IPS-15b (cell line): ENCODE measurements around the gene KISS1R.

Experiments used
- H3K27me3 ChIP-seq: one replicate; pipeline ENCODE4 v1.6.1; 2013; ENCODE audit warnings: low read length; ENCODE audit not compliant: control insufficient read depth, insufficient read depth
- H3K36me3 ChIP-seq: one replicate; pipeline ENCODE4 v1.6.1; 2013; ENCODE audit warnings: low read length; ENCODE audit not compliant: control insufficient read depth, insufficient read depth
- H3K4me1 ChIP-seq: one replicate; pipeline ENCODE4 v1.6.1; 2013; ENCODE audit warnings: mild to moderate bottlenecking, low read length; ENCODE audit not compliant: control insufficient read depth, insufficient read depth
- H3K4me3 ChIP-seq: one replicate; pipeline ENCODE4 v1.5.1; 2013; ENCODE audit warnings: low read depth, low read length
- H3K9ac ChIP-seq: one replicate; pipeline ENCODE4 v1.6.1; 2013; ENCODE audit warnings: low read depth, mild to moderate bottlenecking, low read length
- H3K9me3 ChIP-seq: one replicate; pipeline ENCODE4 v1.6.1; 2013; ENCODE audit warnings: mild to moderate bottlenecking, low read length; ENCODE audit not compliant: control insufficient read depth, insufficient read depth

The KISS1R gene

DNA sequence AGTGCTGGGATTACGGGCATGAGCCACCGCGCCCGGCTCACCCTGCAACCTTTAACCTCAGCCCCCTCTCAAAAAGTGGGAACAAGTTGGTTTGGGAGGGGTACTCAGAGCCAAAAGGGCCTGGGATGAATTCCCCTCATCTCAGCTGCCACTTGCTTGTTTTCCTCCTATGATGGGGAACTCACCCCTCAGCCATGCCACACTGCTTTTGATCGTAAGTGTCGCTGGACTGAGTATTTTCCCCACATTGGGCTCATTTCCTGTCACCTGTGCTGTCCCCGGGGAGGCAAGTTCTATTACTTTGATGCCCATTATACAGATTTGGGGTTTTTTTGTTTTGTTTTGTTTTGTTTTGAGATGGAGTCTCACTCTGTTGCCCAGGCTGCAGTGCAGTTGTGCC is 10.7 kb upstream of the KISS1R start:
- Histone ChIP-seq H3K4me3 (no peak overlapping the region), H3K9me3 (no peaks in the 10 kb centered on the region), H3K27me3 (no peaks in the 10 kb centered on the region), H3K4me1 (peaks cover 2% of the 10 kb centered on the region), H3K36me3 (no peaks in the 10 kb centered on the region), H3K9ac (no peak overlapping the region)

- Histone ChIP-seq H3K4me1 (peaks cover 2% of the 10 kb centered on the region), H3K4me3 (no peak overlapping the region), H3K36me3 (no peaks in the 10 kb centered on the region), H3K9me3 (no peaks in the 10 kb centered on the region), H3K9ac (no peak overlapping the region), H3K27me3 (no peaks in the 10 kb centered on the region)
Observed at GRCh38 chr19:907183-907853, 9.8 kb upstream of the KISS1R start.

DNA sequence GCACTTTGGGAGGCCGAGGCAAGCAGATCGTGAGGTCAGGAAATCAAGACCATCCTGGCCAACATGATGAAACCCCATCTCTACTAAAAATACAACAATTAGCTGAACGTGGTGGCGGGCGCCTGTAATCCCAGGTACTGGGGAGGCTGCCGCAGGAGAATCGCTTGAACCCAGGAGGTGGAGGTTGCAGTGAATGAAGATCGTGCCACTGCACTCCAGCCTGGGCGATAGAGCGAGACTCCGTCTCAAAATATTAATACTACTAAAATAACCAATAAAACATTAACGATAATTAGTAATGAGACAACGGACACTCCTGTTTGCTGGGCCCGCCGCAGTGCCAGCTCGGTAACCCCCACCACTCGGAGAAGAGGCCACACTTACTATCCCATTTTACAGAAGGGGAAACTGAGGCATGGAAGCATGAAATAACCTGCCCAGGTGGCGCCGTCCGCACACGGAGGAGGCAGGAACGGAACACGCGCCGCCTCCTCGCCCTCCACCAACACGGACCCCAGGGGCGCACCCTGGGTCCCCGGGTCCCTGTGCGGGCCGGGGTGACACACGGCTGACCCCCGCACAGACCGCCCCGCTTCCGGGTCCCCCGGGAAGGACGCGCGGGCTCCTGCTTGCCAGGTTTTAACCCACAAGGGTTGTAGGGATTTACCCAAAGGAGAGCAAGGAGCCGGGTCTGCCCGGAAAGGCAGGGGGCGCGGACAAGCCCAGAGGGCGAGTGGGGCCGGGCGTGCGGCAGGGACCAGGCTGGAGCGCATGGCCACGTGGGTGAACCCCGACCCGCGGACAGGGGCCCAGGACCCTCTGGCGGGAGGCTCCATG is 5.7 kb upstream of the KISS1R start:
- Histone ChIP-seq H3K9ac (no peak overlapping the region), H3K9me3 (no peaks in the 10 kb centered on the region), H3K4me1 (peaks cover 4% of the 10 kb centered on the region), H3K27me3 (peaks cover 2% of the 10 kb centered on the region), H3K4me3 (peak overlapping the region; percentile 30), H3K36me3 (no peaks in the 10 kb centered on the region)

DNA sequence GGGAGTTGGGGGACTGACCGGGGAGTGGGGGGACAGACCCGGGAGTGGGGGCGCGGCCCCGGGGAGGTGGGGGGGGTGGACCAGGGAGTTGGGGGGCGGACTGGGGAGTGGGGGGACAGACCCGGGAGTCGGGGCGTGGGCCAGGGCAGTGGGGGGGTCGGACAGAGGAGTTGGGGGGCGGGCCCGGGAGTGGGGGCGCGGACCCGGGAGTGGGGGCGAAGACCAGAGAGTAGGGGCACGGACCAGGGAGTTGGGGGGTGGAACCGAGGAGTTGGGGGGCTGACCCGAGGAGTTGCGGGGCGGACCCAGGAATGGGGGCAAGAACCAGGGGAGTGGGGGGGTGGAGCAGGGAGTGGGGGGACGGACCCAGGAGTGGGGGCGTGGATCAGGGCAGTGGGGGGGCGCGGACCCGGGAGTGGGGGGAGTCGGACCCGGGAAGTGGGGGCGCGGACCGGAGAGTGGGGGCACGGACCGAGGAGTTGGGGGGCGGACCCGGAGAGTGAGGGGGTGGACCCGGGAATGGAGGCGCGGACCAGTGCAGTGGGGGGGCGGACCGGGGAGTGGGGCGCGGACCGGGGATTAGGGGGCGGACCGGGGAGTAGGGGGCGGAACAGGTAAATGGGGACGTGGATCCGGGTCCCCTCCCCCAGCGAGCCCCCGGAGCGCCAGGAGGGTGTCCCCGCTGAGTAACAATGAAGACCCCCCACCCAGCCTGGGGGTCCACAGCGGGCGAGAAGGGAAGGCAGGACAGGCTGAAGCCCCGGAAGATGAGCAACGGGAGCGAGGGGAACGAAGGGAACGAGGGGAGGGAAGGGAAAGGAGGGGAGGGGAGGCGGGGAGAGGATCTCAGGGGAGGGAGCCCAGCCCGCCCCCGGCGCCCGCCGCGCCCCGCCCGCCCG is 4.7 kb upstream of the KISS1R start:
- Histone ChIP-seq H3K9me3 (no peaks in the 10 kb centered on the region), H3K4me3 (peak overlapping the region; percentile 64), H3K4me1 (peaks cover 4% of the 10 kb centered on the region), H3K36me3 (no peaks in the 10 kb centered on the region), H3K9ac (no peak overlapping the region), H3K27me3 (peaks cover 5% of the 10 kb centered on the region)

- peaks cover 9% of the 10 kb centered on the region for H3K27me3 ChIP-seq
- H3K9ac ChIP-seq = no peak within 1 kb of the TSS
- H3K36me3 ChIP-seq = no peaks in the 10 kb centered on the region
- H3K9me3 ChIP-seq = no peaks in the 10 kb centered on the region
- H3K4me1 ChIP-seq = peaks cover 4% of the 10 kb centered on the region
- peak within 1 kb of the TSS; percentile 65 for H3K4me3 ChIP-seq
Observed at GRCh38 chr19:913080-913748, 3.9 kb upstream of the KISS1R start, which contains the start of gene R3HDM4. R3HDM4 (minus strand) TSS chr19:913219; CDS start chr19:913157, 62 bp downstream.

GRCh38 chr19:916645-917322 is 349 bp upstream of the KISS1R start:
- peaks cover 31% of the 10 kb centered on the region for H3K27me3 ChIP-seq
- H3K4me3 ChIP-seq = peak overlapping the region; percentile 62
- no peaks in the 10 kb centered on the region for H3K36me3 ChIP-seq
- peaks cover 2% of the 10 kb centered on the region for H3K4me1 ChIP-seq
- H3K9me3 ChIP-seq = no peaks in the 10 kb centered on the region
- H3K9ac ChIP-seq = no peak overlapping the region

- no peaks in the 10 kb centered on the region for H3K9me3 ChIP-seq
- H3K4me3 ChIP-seq = peak overlapping the region; percentile 62
- H3K9ac ChIP-seq = no peak overlapping the region
- H3K27me3 ChIP-seq = peaks cover 31% of the 10 kb centered on the region
- H3K36me3 ChIP-seq = no peaks in the 10 kb centered on the region
- H3K4me1 ChIP-seq = peaks cover 2% of the 10 kb centered on the region
Observed at GRCh38 chr19:918152-918437, 962 bp downstream of the KISS1R start.

DNA sequence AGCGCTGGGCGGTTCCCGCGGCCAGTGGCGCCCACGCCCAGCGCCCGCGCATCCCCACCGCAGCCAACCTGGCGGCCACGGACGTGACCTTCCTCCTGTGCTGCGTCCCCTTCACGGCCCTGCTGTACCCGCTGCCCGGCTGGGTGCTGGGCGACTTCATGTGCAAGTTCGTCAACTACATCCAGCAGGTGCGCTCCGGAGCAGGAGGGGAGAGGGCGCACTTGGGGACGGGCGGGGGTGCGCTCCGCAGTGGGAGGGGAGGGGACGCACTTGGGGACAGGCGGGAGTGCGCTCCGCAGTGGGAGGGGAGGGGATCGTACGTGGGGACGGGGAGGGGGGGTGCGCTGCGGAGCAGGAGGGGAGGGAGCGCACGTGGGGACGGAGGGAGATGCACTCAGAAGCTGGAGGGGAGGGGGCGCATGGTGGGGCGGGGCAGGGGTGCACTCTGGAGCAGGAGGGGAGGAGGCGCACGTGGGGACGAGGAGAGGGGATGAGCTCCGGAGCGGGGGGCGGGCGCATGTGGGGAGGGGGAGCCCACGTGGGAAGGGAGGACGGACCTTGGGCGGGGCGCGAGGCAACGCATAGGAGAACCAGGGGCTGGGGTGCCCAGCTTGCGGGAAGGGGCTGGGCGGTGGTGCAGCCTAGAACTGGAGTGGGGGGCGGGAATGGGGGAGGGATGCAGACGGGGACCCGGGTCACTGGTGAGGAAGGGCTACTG is 1.5 kb downstream of the KISS1R start:
- Histone ChIP-seq H3K36me3 (no peaks in the 10 kb centered on the region), H3K4me1 (peaks cover under 1% of the 10 kb centered on the region), H3K9ac (no peak overlapping the region), H3K9me3 (no peaks in the 10 kb centered on the region), H3K4me3 (peak overlapping the region; percentile 62), H3K27me3 (peaks cover 31% of the 10 kb centered on the region)

- Histone ChIP-seq H3K4me3 (peak overlapping the region; percentile 50), H3K4me1 (no peaks in the 10 kb centered on the region), H3K9me3 (no peaks in the 10 kb centered on the region), H3K36me3 (no peaks in the 10 kb centered on the region), H3K27me3 (peaks cover 31% of the 10 kb centered on the region), H3K9ac (no peak overlapping the region)
Observed at GRCh38 chr19:919199-920050, 2.3 kb downstream of the KISS1R start.
